MCF 10A (cell line): ENCODE results near the gene SLC16A6. TPM values are rescaled to one million over a fixed set of nuclear protein-coding genes. Genes with fewer than 3 reads are reported as not detected.
"Not testable (repeated sequence)": the region's sequence is repeated elsewhere in the genome, so short reads cannot be mapped to it uniquely, and the experiment has no call there.

Experiments used
- BruUV-seq: library from RNA; stranded (reverse); fragments of 400-500 nt; replicated peaks from 2 replicates; lab custom pipeline; 2021; lab: Mats Ljungman, UMichigan
- CTCF ChIA-PET: fragments of 300-600 bp; sonication (Branson Sonifier 250); formaldehyde crosslinking; extraction: SDS; loops from one replicate; lab custom pipeline; 2021; ENCODE audit warnings: antibody characterized with exemption, inconsistent platforms; lab: Yijun Ruan, JAX
- POLR2A ChIA-PET: fragments of 300-600, 350-650 bp; sonication (Branson Sonifier 250); formaldehyde crosslinking; extraction: SDS; loops from one replicate; lab custom pipeline; 2020; ENCODE audit warnings: antibody characterized with exemption, inconsistent platforms; lab: Yijun Ruan, JAX
- DNase-seq: peaks from one replicate; pipeline ENCODE4 v3.0.0-alpha.2; 2018; ENCODE audit not compliant: unreplicated experiment
- H3K27ac Mint-ChIP-seq: one replicate; pipeline ENCODE4 v1.8.0; 2022; ENCODE audit warnings: mild to moderate bottlenecking, low read depth, mixed read lengths; ENCODE audit not compliant: unreplicated experiment
- H3K27me3 Mint-ChIP-seq: one replicate; pipeline ENCODE4 v1.8.0; 2022; ENCODE audit warnings: mixed read lengths; ENCODE audit not compliant: insufficient read depth, unreplicated experiment
- H3K36me3 Mint-ChIP-seq: one replicate; pipeline ENCODE4 v1.8.0; 2022; ENCODE audit warnings: mild to moderate bottlenecking, moderate library complexity, mixed read lengths; ENCODE audit not compliant: insufficient read depth, unreplicated experiment
- H3K4me1 Mint-ChIP-seq: one replicate; pipeline ENCODE4 v1.8.0; 2022; ENCODE audit warnings: mixed read lengths; ENCODE audit not compliant: insufficient read depth, unreplicated experiment
- H3K4me3 Mint-ChIP-seq: one replicate; pipeline ENCODE4 v1.8.0; 2022; ENCODE audit warnings: mild to moderate bottlenecking, moderate library complexity, mixed read lengths; ENCODE audit not compliant: unreplicated experiment
- H3K9me3 Mint-ChIP-seq: one replicate; pipeline ENCODE4 v1.8.0; 2022; ENCODE audit warnings: mixed read lengths; ENCODE audit not compliant: unreplicated experiment
- CTCF ChIP-seq: fragments of 200-600 bp; IDR thresholded peaks from one replicate; pipeline ENCODE4 v1.8.0; 2022; ENCODE audit warnings: antibody characterized with exemption, mild to moderate bottlenecking; ENCODE audit not compliant: unreplicated experiment
- intact Hi-C: fragments of 100-400 bp; cut with micrococcal nuclease; formaldehyde crosslinking; loops from 2 replicates; pipeline ENCODE4 v1.14.1; 2022
- total RNA-seq: library from RNA; stranded (reverse); gene quantifications from 2 replicates; pipeline ENCODE4 v1.2.3, GENCODE V29; 2022

The SLC16A6 gene
- total RNA-seq, 1 experiment from 2014 or later = 1.4 TPM

GRCh38 chr17:68288375-68288774, 2.6 kb downstream of the SLC16A6 start:
- no TSS peak for BruUV-seq

GRCh38 chr17:68281965-68282364, 9.0 kb downstream of the SLC16A6 start:
- ChIA-PET POLR2A (interaction anchor here (1.1 kb wide), 1 partner anchor 8 kb away, joined by 3 read pairs; no protein-coding TSS in a partner anchor), CTCF (interaction anchor here (0.8 kb wide), 1 partner anchor 177 kb away, joined by 3 read pairs; no protein-coding TSS in a partner anchor)
- H3K4me3 Mint-ChIP-seq, H3K36me3 Mint-ChIP-seq, H3K27ac Mint-ChIP-seq, H3K27me3 Mint-ChIP-seq, intact Hi-C loops, DNase-seq, H3K9me3 Mint-ChIP-seq, H3K4me1 Mint-ChIP-seq, BruUV-seq: not testable (repeated sequence)

More at GRCh38 chr17:68288375-68288774, 2.6 kb downstream of the SLC16A6 start:
- intact Hi-C loops = no loop called here
- DNase-seq = no peak
- Mint-ChIP-seq H3K27ac (no peak overlapping the region), H3K27me3 (no peaks in the 10 kb centered on the region), H3K4me3 (no peak overlapping the region), H3K9me3 (no peaks in the 10 kb centered on the region), H3K36me3 (no peaks in the 10 kb centered on the region), H3K4me1 (no peaks in the 10 kb centered on the region)
- CTCF ChIA-PET = interaction anchor here (0.6 to 1.4 kb wide), 3 partner anchors 115 to 1619 kb away, joined by 3 to 4 read pairs (median 3); no protein-coding TSS in a partner anchor
- POLR2A ChIA-PET = no interaction called here
- no peak for TF ChIP-seq CTCF

GRCh38 chr17:68277807-68278206, 13.1 kb downstream of the SLC16A6 start:
- DNase-seq = no peak
- no peaks in the 10 kb centered on the region for H3K4me1 Mint-ChIP-seq
- TF ChIP-seq CTCF = no peak
- peaks cover 6% of the 10 kb centered on the region for H3K36me3 Mint-ChIP-seq
- intact Hi-C loops = no loop called here
- ChIA-PET POLR2A (no interaction called here), CTCF (no interaction called here)
- no peaks in the 10 kb centered on the region for H3K9me3 Mint-ChIP-seq
- H3K27ac Mint-ChIP-seq = no peak overlapping the region
- BruUV-seq = no TSS peak
- no peak overlapping the region for H3K4me3 Mint-ChIP-seq
- no peaks in the 10 kb centered on the region for H3K27me3 Mint-ChIP-seq

GRCh38 chr17:68276339-68276738, 14.6 kb downstream of the SLC16A6 start:
- POLR2A ChIA-PET = interaction anchor here (0.7 kb wide), 1 partner anchor 179 kb away, joined by 4 read pairs; no protein-coding TSS in a partner anchor
- H3K36me3 Mint-ChIP-seq, BruUV-seq, H3K4me1 Mint-ChIP-seq, H3K27me3 Mint-ChIP-seq, intact Hi-C loops, DNase-seq, H3K27ac Mint-ChIP-seq, H3K9me3 Mint-ChIP-seq, H3K4me3 Mint-ChIP-seq: not testable (repeated sequence)
- CTCF ChIA-PET = interaction anchor here (0.7 to 1.2 kb wide), 2 partner anchors 43 to 122 kb away, joined by 3 to 4 read pairs; no protein-coding TSS in a partner anchor

GRCh38 chr17:68273722-68274121, 17.2 kb downstream of the SLC16A6 start:
- H3K9me3 Mint-ChIP-seq = no peaks in the 10 kb centered on the region
- CTCF ChIA-PET = interaction anchor here (0.8 kb wide), 1 partner anchor 126 kb away, joined by 5 read pairs; no protein-coding TSS in a partner anchor
- no peak overlapping the region for H3K27ac Mint-ChIP-seq
- POLR2A ChIA-PET = no interaction called here
- no peak for TF ChIP-seq CTCF
- H3K4me3 Mint-ChIP-seq = no peak overlapping the region
- no peaks in the 10 kb centered on the region for H3K4me1 Mint-ChIP-seq
- no TSS peak for BruUV-seq
- no peaks in the 10 kb centered on the region for H3K27me3 Mint-ChIP-seq
- H3K36me3 Mint-ChIP-seq = peaks cover 6% of the 10 kb centered on the region
- intact Hi-C loops = no loop called here
- DNase-seq = no peak

- H3K4me3 Mint-ChIP-seq, H3K27me3 Mint-ChIP-seq, H3K27ac Mint-ChIP-seq, DNase-seq, H3K4me1 Mint-ChIP-seq, H3K36me3 Mint-ChIP-seq, H3K9me3 Mint-ChIP-seq, BruUV-seq, intact Hi-C loops: not testable (repeated sequence)
- POLR2A ChIA-PET = interaction anchor here (2.0 kb wide), 1 partner anchor 190 kb away, joined by 8 read pairs; no protein-coding TSS in a partner anchor
- CTCF ChIA-PET = interaction anchor here (1.3 to 4.9 kb wide), 3 partner anchors 133 to 200 kb away, joined by 6 to 78 read pairs (median 10); no protein-coding TSS in a partner anchor
Measured at GRCh38 chr17:68265833-68266232, 25.1 kb downstream of the SLC16A6 start.
